ENCODE measurements around the gene CDC37.

CDC37 gene

GRCh38 chr19:10420444-10421239 lies 17.3 kb upstream of the CDC37 start, which contains the start of gene PDE4A:
Gene PDE4A (plus strand): TSS chr19:10420538. CDS start chr19:10420765, 227 bp downstream.
- Histone ChIP-seq H3K27ac (ENCODE audit: poor library complexity, severe bottlenecking) (no peak within 1 kb of the TSS), H3K4me3 (ENCODE audit: severe bottlenecking) (peak within 1 kb of the TSS; percentile 13), H3K4me1 (ENCODE audit: insufficient read depth, poor library complexity, severe bottlenecking) (peaks cover 10% of the 10 kb centered on the region), H3K27me3 (ENCODE audit: insufficient read depth, poor library complexity, severe bottlenecking) (peaks cover 82% of the 10 kb centered on the region), H3K36me3 (ENCODE audit: low read depth) (no peaks in the 10 kb centered on the region), H3K9me3 (ENCODE audit: severe bottlenecking) (no peaks in the 10 kb centered on the region)
- TF ChIP-seq CTCF (IDR thresholded peaks at IDR 0.05; ENCODE audit: poor library complexity, severe bottlenecking) = peak; percentile 30
- ATAC-seq (ENCODE audit: low read depth) = no peak
- DNase-seq (ENCODE audit: low spot score) = no peak

- Histone ChIP-seq H3K27me3 (ENCODE audit: insufficient read depth, poor library complexity, severe bottlenecking) (peaks cover 75% of the 10 kb centered on the region), H3K4me3 (ENCODE audit: severe bottlenecking) (peak overlapping the region; percentile 13), H3K9me3 (ENCODE audit: severe bottlenecking) (no peaks in the 10 kb centered on the region), H3K27ac (ENCODE audit: poor library complexity, severe bottlenecking) (no peak overlapping the region), H3K36me3 (ENCODE audit: low read depth) (no peaks in the 10 kb centered on the region), H3K4me1 (ENCODE audit: insufficient read depth, poor library complexity, severe bottlenecking) (peaks cover 10% of the 10 kb centered on the region)
- ATAC-seq (ENCODE audit: low read depth) (no peak), DNase-seq (ENCODE audit: low spot score) (no peak)
- TF ChIP-seq CTCF (IDR thresholded peaks at IDR 0.05; ENCODE audit: poor library complexity, severe bottlenecking) = no peak
These were observed 16.5 kb upstream of the CDC37 start for GRCh38 chr19:10419646-10420443.

DNA sequence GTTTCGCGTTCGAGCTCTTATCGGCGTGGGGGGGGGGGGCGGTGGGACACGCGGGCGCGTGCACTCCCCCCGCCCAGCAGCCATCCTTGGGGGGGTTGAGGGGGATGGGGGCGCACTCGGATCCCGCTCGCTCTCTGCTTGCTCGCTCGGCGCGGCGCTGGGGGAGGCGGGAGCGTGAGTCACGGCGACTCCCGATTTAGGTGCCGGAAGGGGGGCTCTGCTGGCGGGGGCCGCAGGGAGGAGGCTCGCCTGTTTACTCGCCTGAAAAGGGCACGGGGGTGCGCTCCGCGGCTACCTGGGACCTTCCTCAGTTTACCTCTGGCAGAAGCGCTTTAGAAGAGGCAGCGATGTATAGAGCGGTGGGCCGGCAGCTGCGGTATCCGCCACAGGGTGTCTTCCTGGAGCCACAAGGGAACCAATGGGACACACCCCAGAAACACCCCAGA lies 15.9 kb upstream of the CDC37 start:
- Histone ChIP-seq H3K27ac (ENCODE audit: poor library complexity, severe bottlenecking) (no peak overlapping the region), H3K27me3 (ENCODE audit: insufficient read depth, poor library complexity, severe bottlenecking) (peaks cover 68% of the 10 kb centered on the region), H3K4me3 (ENCODE audit: severe bottlenecking) (no peak overlapping the region), H3K9me3 (ENCODE audit: severe bottlenecking) (peaks cover 3% of the 10 kb centered on the region), H3K4me1 (ENCODE audit: insufficient read depth, poor library complexity, severe bottlenecking) (peaks cover 10% of the 10 kb centered on the region), H3K36me3 (ENCODE audit: low read depth) (no peaks in the 10 kb centered on the region)
- DNase-seq (ENCODE audit: low spot score) (no peak), ATAC-seq (ENCODE audit: low read depth) (no peak)
- no peak for TF ChIP-seq CTCF (IDR thresholded peaks at IDR 0.05; ENCODE audit: poor library complexity, severe bottlenecking)

DNA sequence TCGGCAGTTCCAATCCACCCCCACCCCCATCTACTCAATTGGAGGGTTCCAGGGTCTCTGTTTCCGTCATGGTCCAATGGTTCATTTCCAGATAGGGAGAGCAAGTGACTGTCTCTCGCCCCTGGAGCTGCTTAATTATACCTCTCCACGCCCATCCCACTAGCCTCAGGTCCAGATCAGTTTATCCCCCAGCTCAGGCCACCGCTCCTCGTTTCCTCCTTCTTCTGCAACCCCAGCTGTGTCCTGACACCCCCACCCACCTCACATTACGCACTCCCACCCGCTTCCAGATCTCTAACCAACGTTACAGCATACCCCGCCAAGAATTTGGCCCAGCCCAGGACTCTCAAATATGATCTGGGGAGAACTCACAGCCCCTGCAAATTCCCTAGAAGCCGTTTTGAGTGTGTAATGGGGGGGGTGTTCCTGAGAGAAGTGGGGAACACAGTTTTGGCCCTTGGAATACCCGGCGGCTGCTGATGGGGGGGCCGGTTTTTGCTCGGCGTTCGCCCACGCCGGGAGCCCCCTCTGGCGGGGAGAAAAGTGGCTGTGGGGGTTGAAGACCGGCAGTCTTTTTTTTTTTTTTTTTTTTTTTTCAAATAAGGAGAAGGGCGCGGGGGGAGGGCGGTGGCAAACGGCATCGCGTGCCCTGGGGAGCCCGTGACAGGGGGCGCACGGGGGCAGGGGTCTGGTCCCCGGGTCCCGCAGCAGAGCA lies 15.3 kb upstream of the CDC37 start:
- Histone ChIP-seq H3K9me3 (ENCODE audit: severe bottlenecking) (peaks cover 3% of the 10 kb centered on the region), H3K27ac (ENCODE audit: poor library complexity, severe bottlenecking) (no peak overlapping the region), H3K36me3 (ENCODE audit: low read depth) (no peaks in the 10 kb centered on the region), H3K4me3 (ENCODE audit: severe bottlenecking) (no peak overlapping the region), H3K4me1 (ENCODE audit: insufficient read depth, poor library complexity, severe bottlenecking) (peaks cover 10% of the 10 kb centered on the region), H3K27me3 (ENCODE audit: insufficient read depth, poor library complexity, severe bottlenecking) (peaks cover 64% of the 10 kb centered on the region)
- no peak for TF ChIP-seq CTCF (IDR thresholded peaks at IDR 0.05; ENCODE audit: poor library complexity, severe bottlenecking)
- ATAC-seq (ENCODE audit: low read depth) = no peak
- DNase-seq (ENCODE audit: low spot score) = no peak

Measured in RWPE2 (cell line).